Measurements from ENCODE around the gene E2F6.

DNA sequence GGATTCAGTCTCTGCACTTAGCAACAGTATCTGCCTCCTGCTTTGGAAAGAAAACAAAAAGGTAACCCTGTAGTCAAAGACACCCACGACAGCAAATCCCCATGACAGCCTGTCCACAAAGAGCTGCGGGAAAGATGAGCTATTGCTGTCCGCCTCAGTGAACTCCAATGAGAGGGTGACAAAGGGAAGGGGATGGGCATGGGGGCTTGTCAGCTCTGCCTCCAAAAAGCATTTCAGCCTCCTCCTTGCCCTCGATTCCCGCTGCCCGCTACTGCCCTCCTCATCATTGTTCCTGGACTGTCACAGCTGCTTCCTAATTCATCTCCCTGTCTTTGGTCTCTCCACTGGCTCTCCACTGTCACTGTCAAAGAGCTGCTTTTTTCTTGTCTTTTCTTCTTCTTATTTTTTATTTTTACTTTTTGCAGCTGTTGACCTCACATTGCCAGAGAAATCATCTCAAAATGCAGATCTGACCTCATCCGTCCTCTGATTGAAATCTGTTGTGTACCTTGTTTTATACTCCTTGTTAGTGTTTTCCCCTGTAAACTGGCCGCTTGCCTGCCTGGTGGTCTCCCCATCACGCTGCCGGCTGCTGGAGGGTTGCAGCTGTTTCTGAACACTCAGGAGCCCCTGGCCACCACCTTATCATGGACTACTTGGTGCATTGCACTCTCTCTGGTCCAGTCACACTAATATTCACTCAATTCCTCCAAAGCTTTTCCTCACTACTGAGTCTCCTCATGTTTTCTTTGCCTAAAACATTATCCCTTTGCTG, 7.9 kb upstream of the E2F6 start:
- TF ChIP-seq, protein P1, sequence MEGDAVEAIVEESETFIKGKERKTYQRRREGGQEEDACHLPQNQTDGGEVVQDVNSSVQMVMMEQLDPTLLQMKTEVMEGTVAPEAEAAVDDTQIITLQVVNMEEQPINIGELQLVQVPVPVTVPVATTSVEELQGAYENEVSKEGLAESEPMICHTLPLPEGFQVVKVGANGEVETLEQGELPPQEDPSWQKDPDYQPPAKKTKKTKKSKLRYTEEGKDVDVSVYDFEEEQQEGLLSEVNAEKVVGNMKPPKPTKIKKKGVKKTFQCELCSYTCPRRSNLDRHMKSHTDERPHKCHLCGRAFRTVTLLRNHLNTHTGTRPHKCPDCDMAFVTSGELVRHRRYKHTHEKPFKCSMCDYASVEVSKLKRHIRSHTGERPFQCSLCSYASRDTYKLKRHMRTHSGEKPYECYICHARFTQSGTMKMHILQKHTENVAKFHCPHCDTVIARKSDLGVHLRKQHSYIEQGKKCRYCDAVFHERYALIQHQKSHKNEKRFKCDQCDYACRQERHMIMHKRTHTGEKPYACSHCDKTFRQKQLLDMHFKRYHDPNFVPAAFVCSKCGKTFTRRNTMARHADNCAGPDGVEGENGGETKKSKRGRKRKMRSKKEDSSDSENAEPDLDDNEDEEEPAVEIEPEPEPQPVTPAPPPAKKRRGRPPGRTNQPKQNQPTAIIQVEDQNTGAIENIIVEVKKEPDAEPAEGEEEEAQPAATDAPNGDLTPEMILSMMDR (IDR thresholded peaks at IDR 0.05; ENCODE audit: borderline replicate concordance, extremely low read depth, low read length, poor library complexity, severe bottlenecking): no peak
- TF ChIP-seq EZH2 (IDR thresholded peaks at IDR 0.05; ENCODE audit: borderline replicate concordance, low read depth, low read length, severe bottlenecking): no peak

Data from DND-41 (cell line).